A673 (cell line): ENCODE data around the gene KCNC1. TPM values are rescaled to one million over a fixed set of nuclear protein-coding genes. Genes with fewer than 3 reads are reported as not detected.

Source experiments
- BruUV-seq: library from RNA; stranded (reverse); fragments of 400-500 nt; replicated peaks from 2 replicates; lab custom pipeline; 2021; lab: Mats Ljungman, UMichigan
- CTCF ChIA-PET: fragments of 300-600 bp; sonication (Branson Sonifier 250); formaldehyde crosslinking; loops from one replicate; lab custom pipeline; 2022; ENCODE audit warnings: antibody characterized with exemption; lab: Charles Lee
- POLR2A ChIA-PET: fragments of 300-600 bp; sonication (Branson Sonifier 250); formaldehyde crosslinking; loops from one replicate; lab custom pipeline; 2022; ENCODE audit warnings: antibody characterized with exemption; ENCODE audit not compliant: low non-redundant PET; lab: Charles Lee
- DNase-seq: peaks from one replicate; pipeline ENCODE4 v3.0.0-alpha.2; 2015; ENCODE audit warnings: low spot score
- H3K27ac ChIP-seq: fragments of 200-600 bp; sonication (generic); 2 replicates; pipeline ENCODE4 v1.5.1; 2016; ENCODE audit warnings: mixed run types, low read depth, mild to moderate bottlenecking, mixed read lengths, antibody characterized with exemption, low read length; ENCODE audit not compliant: poor library complexity, severe bottlenecking
- H3K27me3 ChIP-seq: fragments of 200-600 bp; sonication (generic); replicated peaks from 2 replicates; pipeline ENCODE4 v1.6.1; 2017; ENCODE audit warnings: mixed run types, low read depth, mild to moderate bottlenecking, mixed read lengths, antibody characterized with exemption, low read length; ENCODE audit not compliant: insufficient read depth, poor library complexity
- H3K36me3 ChIP-seq: fragments of 200-600 bp; sonication (generic); 2 replicates; pipeline ENCODE4 v1.6.1; 2016; ENCODE audit warnings: mixed run types, mild to moderate bottlenecking, mixed read lengths, antibody characterized with exemption, low read length; ENCODE audit not compliant: insufficient read depth, poor library complexity, severe bottlenecking
- H3K4me1 ChIP-seq: fragments of 200-600 bp; sonication (generic); 2 replicates; pipeline ENCODE4 v1.6.1; 2017; ENCODE audit warnings: mixed run types, mild to moderate bottlenecking, mixed read lengths, antibody characterized with exemption, low read length; ENCODE audit not compliant: insufficient read depth, poor library complexity, severe bottlenecking
- H3K4me3 ChIP-seq: fragments of 200-600 bp; sonication (generic); 2 replicates; pipeline ENCODE4 v1.5.1; 2016; ENCODE audit warnings: low read depth, mixed run types, mild to moderate bottlenecking, mixed read lengths, low read length; ENCODE audit not compliant: poor library complexity, severe bottlenecking
- H3K9me3 ChIP-seq: fragments of 200-600 bp; sonication (generic); 2 replicates; pipeline ENCODE4 v1.6.1; 2016; ENCODE audit warnings: mixed run types, low read depth, mild to moderate bottlenecking, mixed read lengths, antibody characterized with exemption, low read length; ENCODE audit not compliant: poor library complexity, severe bottlenecking
- CTCF ChIP-seq: fragments of 300-800, 200-600 bp; sonication (generic); conservative IDR thresholded peaks from 2 replicates; pipeline ENCODE4 v1.5.1; 2017; ENCODE audit warnings: low read depth, mild to moderate bottlenecking, antibody characterized with exemption, low read length, moderate library complexity, mixed read lengths
- EZH2 ChIP-seq: fragments of 200-600 bp; sonication (generic); IDR thresholded peaks from 2 replicates; pipeline ENCODE4 v1.6.1; 2017; ENCODE audit warnings: borderline replicate concordance, low read depth, mild to moderate bottlenecking, mixed read lengths, antibody characterized with exemption, low read length; ENCODE audit not compliant: poor library complexity, severe bottlenecking
- intact Hi-C: fragments of 100-400 bp; cut with micrococcal nuclease; formaldehyde crosslinking; loops from one replicate; pipeline ENCODE4 v1.10.0; 2022; ENCODE audit not compliant: unreplicated experiment
- total RNA-seq: library from RNA; stranded (reverse); gene quantifications from 2 replicates; pipeline ENCODE4 v1.2.3, GENCODE V29; 2021

KCNC1 gene
- total RNA-seq, 1 experiment from 2014 or later, result 0.09 TPM

- Histone ChIP-seq H3K4me3 (no peak overlapping the region), H3K27me3 (no peaks in the 10 kb centered on the region), H3K9me3 (no peaks in the 10 kb centered on the region), H3K27ac (no peak overlapping the region), H3K36me3 (no peaks in the 10 kb centered on the region), H3K4me1 (no peaks in the 10 kb centered on the region)
- POLR2A ChIA-PET, result no interaction called here
- intact Hi-C loops, result no loop called here
- TF ChIP-seq CTCF (no peak), EZH2 (no peak)
- no peak for DNase-seq
- BruUV-seq, result no TSS peak
- CTCF ChIA-PET, result no interaction called here
These were observed 46.6 kb downstream of the KCNC1 start for GRCh38 chr11:17781221-17781620.

- no peak for TF ChIP-seq CTCF
- TF ChIP-seq EZH2, result no peak
- no peak for DNase-seq
- ChIA-PET CTCF (no interaction called here), POLR2A (no interaction called here)
- H3K36me3 ChIP-seq, result no peaks in the 10 kb centered on the region
- H3K9me3 ChIP-seq, result no peaks in the 10 kb centered on the region
- no TSS peak for BruUV-seq
- H3K27me3 ChIP-seq, result no peaks in the 10 kb centered on the region
- intact Hi-C loops, result no loop called here
- no peak overlapping the region for H3K27ac ChIP-seq
- no peak overlapping the region for H3K4me3 ChIP-seq
- no peaks in the 10 kb centered on the region for H3K4me1 ChIP-seq
These were observed 47.0 kb downstream of the KCNC1 start for GRCh38 chr11:17781626-17782025.

- no peak for TF ChIP-seq EZH2
- TF ChIP-seq CTCF, result no peak
- BruUV-seq, result no TSS peak
- DNase-seq, result no peak
- no peak overlapping the region for H3K4me3 ChIP-seq
- H3K9me3 ChIP-seq, result no peaks in the 10 kb centered on the region
- no peaks in the 10 kb centered on the region for H3K36me3 ChIP-seq
- intact Hi-C loops, result no loop called here
- H3K4me1 ChIP-seq, result no peaks in the 10 kb centered on the region
- ChIA-PET POLR2A (no interaction called here), CTCF (interaction anchor here (0.6 kb wide), 1 partner anchor 191 kb away, joined by 6 read pairs; no protein-coding TSS in a partner anchor)
- no peaks in the 10 kb centered on the region for H3K27me3 ChIP-seq
- H3K27ac ChIP-seq, result no peak overlapping the region
These were observed 47.6 kb downstream of the KCNC1 start for GRCh38 chr11:17782145-17782544.
